NB4 (cell line): Measurements from ENCODE around the gene INCA1.
A peak's percentile ranks its signal among the peaks of the same experiment; 100 is the strongest.

Source experiments
- POLR2A ChIP-seq: IDR thresholded peaks from 2 replicates; pipeline ENCODE4 v1.6.1; 2011; ENCODE audit warnings: mild to moderate bottlenecking; ENCODE audit not compliant: insufficient read length; ENCODE audit errors: extremely low read depth
- TF ChIP-seq, protein P1 (sequence below): IDR thresholded peaks from one replicate; pipeline ENCODE4 v1.5.1; 2012; ENCODE audit warnings: low read depth, low read length

GRCh38 chr17:5019475-5019956 lies 22.2 kb upstream of the INCA1 start:
- TF ChIP-seq, protein P1, sequence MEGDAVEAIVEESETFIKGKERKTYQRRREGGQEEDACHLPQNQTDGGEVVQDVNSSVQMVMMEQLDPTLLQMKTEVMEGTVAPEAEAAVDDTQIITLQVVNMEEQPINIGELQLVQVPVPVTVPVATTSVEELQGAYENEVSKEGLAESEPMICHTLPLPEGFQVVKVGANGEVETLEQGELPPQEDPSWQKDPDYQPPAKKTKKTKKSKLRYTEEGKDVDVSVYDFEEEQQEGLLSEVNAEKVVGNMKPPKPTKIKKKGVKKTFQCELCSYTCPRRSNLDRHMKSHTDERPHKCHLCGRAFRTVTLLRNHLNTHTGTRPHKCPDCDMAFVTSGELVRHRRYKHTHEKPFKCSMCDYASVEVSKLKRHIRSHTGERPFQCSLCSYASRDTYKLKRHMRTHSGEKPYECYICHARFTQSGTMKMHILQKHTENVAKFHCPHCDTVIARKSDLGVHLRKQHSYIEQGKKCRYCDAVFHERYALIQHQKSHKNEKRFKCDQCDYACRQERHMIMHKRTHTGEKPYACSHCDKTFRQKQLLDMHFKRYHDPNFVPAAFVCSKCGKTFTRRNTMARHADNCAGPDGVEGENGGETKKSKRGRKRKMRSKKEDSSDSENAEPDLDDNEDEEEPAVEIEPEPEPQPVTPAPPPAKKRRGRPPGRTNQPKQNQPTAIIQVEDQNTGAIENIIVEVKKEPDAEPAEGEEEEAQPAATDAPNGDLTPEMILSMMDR = peak; percentile 26
- TF ChIP-seq POLR2A = no peak
